H7 (cell line): ENCODE measurements around the gene NES. TPM values are rescaled to one million over a fixed set of nuclear protein-coding genes. Genes with fewer than 3 reads are reported as not detected.

Source experiments
- DNase-seq: peaks from one replicate; pipeline ENCODE4 v3.0.0; 2012
- H3K27me3 ChIP-seq: 2 replicates; pipeline ENCODE4 v1.6.0; 2011; ENCODE audit warnings: mild to moderate bottlenecking, low read length; ENCODE audit not compliant: control insufficient read depth, insufficient read depth
- H3K36me3 ChIP-seq: replicated peaks from 2 replicates; pipeline ENCODE4 v1.5.1; 2011; ENCODE audit warnings: low read length; ENCODE audit not compliant: control insufficient read depth, insufficient read depth
- H3K4me3 ChIP-seq: 2 replicates; pipeline ENCODE4 v1.5.1; 2011; ENCODE audit warnings: low read depth, mild to moderate bottlenecking, control low read depth, low read length, moderate library complexity; ENCODE audit not compliant: insufficient read depth
- total RNA-seq: library from RNA; depleted of rRNA; stranded (reverse); fragments of >200 nt; shearing (Covaris generic); gene quantifications from 2 replicates; pipeline ENCODE4 v1.2.3, GENCODE V29; 2014; rRNA removed

NES gene
- total RNA-seq, 1 experiment from 2014 or later = 231 TPM

DNA sequence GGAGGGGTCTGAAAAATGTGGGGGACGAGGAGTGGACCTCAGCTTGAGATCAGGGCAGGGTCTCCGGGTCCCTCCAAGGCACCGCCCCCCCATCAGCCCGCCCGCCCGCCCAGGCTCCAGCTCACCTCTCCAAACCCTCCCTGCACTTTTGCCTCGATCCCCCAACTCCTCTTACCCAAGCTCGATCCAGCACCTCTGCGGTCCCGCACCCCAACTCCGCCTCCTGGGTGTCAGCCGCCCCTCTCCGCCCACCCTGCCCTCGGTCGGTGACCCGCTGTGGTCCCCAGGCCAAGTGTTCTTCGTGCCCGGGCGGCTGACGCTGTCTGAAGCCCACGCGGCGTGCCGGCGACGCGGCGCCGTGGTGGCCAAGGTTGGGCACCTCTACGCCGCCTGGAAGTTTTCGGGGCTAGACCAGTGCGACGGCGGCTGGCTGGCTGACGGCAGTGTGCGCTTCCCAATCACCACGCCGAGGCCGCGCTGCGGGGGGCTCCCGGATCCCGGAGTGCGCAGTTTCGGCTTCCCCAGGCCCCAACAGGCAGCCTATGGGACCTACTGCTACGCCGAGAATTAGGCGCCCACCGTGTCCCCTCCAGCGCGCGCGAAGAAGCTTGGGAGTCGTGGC, 52.3 kb downstream of the NES start:
- peak overlapping the region; percentile 67 for H3K4me3 ChIP-seq
- no peaks in the 10 kb centered on the region for H3K36me3 ChIP-seq
- peak; percentile 78 for DNase-seq
- peaks cover 62% of the 10 kb centered on the region for H3K27me3 ChIP-seq

DNA sequence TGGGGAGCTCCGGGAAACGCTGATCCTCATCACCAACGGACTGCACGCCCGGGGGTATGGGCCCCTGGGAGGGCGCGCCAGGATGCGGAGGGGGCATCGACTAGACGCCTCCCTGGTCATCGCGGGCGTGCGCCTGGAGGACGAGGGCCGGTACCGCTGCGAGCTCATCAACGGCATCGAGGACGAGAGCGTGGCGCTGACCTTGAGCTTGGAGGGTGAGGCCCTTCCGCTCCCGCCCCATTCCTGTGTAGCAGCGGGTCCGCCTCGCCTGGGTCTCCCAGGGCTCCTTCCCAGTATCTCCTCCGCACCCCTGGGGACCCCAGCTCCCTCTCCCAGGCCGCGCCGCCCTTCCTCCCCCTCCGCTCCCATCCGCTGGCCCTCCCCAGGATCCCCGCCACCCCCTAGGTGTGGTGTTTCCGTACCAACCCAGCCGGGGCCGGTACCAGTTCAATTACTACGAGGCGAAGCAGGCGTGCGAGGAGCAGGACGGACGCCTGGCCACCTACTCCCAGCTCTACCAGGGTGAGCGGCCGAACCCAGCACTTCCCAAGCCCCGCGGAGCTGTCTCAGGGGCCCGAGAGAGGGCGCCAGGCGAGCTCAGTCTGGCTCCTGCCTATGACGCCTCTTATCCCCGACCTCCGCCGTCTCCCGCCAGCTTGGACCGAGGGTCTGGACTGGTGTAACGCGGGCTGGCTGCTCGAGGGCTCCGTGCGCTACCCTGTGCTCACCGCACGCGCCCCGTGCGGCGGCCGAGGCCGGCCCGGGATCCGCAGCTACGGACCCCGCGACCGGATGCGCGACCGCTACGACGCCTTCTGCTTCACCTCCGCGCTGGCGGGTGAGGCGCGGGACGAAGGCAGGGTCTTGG, 53.0 kb downstream of the NES start:
- H3K36me3 ChIP-seq = no peaks in the 10 kb centered on the region
- peak overlapping the region; percentile 67 for H3K4me3 ChIP-seq
- H3K27me3 ChIP-seq = peaks cover 68% of the 10 kb centered on the region
- peak; percentile 90 for DNase-seq

- no peak for DNase-seq
- Histone ChIP-seq H3K36me3 (no peaks in the 10 kb centered on the region), H3K4me3 (no peak overlapping the region), H3K27me3 (peaks cover 68% of the 10 kb centered on the region)
Observed at GRCh38 chr1:156622581-156623297, 54.5 kb downstream of the NES start.

DNA sequence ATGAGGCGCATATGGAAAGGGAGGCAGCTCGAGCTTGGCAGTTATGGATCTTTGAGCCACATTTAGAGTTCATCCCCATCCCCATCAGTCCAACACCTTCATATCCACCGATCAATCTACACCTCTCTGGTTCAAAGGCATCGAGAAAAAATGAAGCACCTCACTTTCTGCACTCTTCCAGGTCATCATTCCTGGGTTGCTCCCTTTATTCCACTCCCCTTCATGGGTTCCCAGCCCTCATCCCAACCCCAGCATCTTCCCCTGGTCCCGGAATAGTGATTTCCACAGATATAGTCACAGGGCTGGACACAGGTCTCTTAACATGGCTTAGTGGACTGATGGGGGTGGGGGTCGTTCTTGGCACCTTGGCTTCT, 57.6 kb downstream of the NES start:
- Histone ChIP-seq H3K4me3 (no peak overlapping the region), H3K36me3 (no peaks in the 10 kb centered on the region), H3K27me3 (peaks cover 46% of the 10 kb centered on the region)
- no peak for DNase-seq

GRCh38 chr1:156618853-156619581, 58.2 kb downstream of the NES start, which contains the start of gene HAPLN2:
HAPLN2 (plus strand) TSS chr1:156619415; CDS start chr1:156623491, 4,076 bp downstream.
- DNase-seq = peak; percentile 80
- no peaks in the 10 kb centered on the region for H3K36me3 ChIP-seq
- peaks cover 41% of the 10 kb centered on the region for H3K27me3 ChIP-seq
- no peak within 1 kb of the TSS for H3K4me3 ChIP-seq

Other genes with a start within 250 kb of the NES start
- gene MEF2D, start 176.6 kb downstream of the NES start, total RNA-seq = 14.2 TPM in 2 replicates
- gene IQGAP3, start 104.8 kb downstream of the NES start, total RNA-seq = 35.6 and 36.8 TPM in 2 replicates
- gene TTC24, start 97.7 kb downstream of the NES start, total RNA-seq = 0.52 TPM in 1 of 2 replicates, not detected in the other
- 133 and 151 TPM in 2 replicates for gene NAXE, start 85.6 kb downstream of the NES start, total RNA-seq
- 40.6 and 45.0 TPM in 2 replicates for gene GPATCH4, start 75.9 kb downstream of the NES start, total RNA-seq
- 0.73 and 1.3 TPM in 2 replicates for gene HAPLN2, start 58.0 kb downstream of the NES start, total RNA-seq
- gene BCAN, start 35.3 kb downstream of the NES start, total RNA-seq = 1.7 and 4.1 TPM in 2 replicates
- 137 and 190 TPM in 2 replicates for gene CRABP2, start 28.2 kb upstream of the NES start, total RNA-seq
- gene METTL25B, start 51.1 kb upstream of the NES start, total RNA-seq = 25.7 and 33.1 TPM in 2 replicates
- gene ISG20L2, start 51.4 kb upstream of the NES start, total RNA-seq = 55.2 and 56.4 TPM in 2 replicates
- 92.1 and 105 TPM in 2 replicates for gene MRPL24, start 63.7 kb upstream of the NES start, total RNA-seq
- 408 and 515 TPM in 2 replicates for gene HDGF, start 74.3 kb upstream of the NES start, total RNA-seq
- gene PRCC, start 90.1 kb upstream of the NES start, total RNA-seq = 90.6 and 107 TPM in 2 replicates
- gene SH2D2A, start 139.4 kb upstream of the NES start, total RNA-seq = 4.3 and 8.4 TPM in 2 replicates
- gene INSRR, start 181.7 kb upstream of the NES start, total RNA-seq = not detected in 2 replicates
- gene NTRK1, start 183.5 kb upstream of the NES start, total RNA-seq = 0.07 and 0.22 TPM in 2 replicates
- gene PEAR1, start 216.3 kb upstream of the NES start, total RNA-seq = 1.2 and 1.8 TPM in 2 replicates
- gene LRRC71, start 243.2 kb upstream of the NES start, total RNA-seq = not detected in 2 replicates